Measurements from ENCODE around the gene MORN3. TPM values are rescaled to one million over a fixed set of nuclear protein-coding genes. Genes with fewer than 3 reads are reported as not detected.

MORN3 gene
- total and polyA plus RNA-seq, 7 donors = 0.90 to 1.2 TPM; not detected in 5

GRCh38 chr12:121628037-121628436 lies 41.4 kb downstream of the MORN3 start:
- H3K27me3 ChIP-seq = no peaks in the 10 kb centered on the region
- peak overlapping the region in 3 of 4 donors; percentile 64 to 71 (median 70) for H3K4me3 ChIP-seq
- no peaks in the 10 kb centered on the region for H3K36me3 ChIP-seq
- TF ChIP-seq CTCF (IDR thresholded peaks at IDR 0.05) = no peak
- no peak for TF ChIP-seq EP300 (IDR thresholded peaks at IDR 0.05)
- TF ChIP-seq POLR2A (IDR thresholded peaks at IDR 0.05) = no peak
- no peak for TF ChIP-seq POLR2AphosphoS5 (IDR thresholded peaks at IDR 0.05)
- intact Hi-C loops (cut with DNase I) = loop anchor here (5.0 kb wide), 2 partner anchors 44 to 126 kb away; no protein-coding TSS in a partner anchor
- DNase-seq = no peak
- no peaks in the 10 kb centered on the region for H3K9me3 ChIP-seq
- peak overlapping the region; percentile 89 to 95 (median 92) for H3K27ac ChIP-seq
- 11 to 28% methylated on average over 8 of the region's 8 CpGs for WGBS, 2 donors
- peaks cover 0 to 59% (median 47%) of the 10 kb centered on the region in 4 donors for H3K4me1 ChIP-seq

- Histone ChIP-seq H3K27ac (peak overlapping the region; percentile 89 to 95 (median 92)), H3K27me3 (no peaks in the 10 kb centered on the region), H3K9me3 (no peaks in the 10 kb centered on the region), H3K4me3 (peak overlapping the region; percentile 45 to 71 (median 67)), H3K36me3 (no peaks in the 10 kb centered on the region), H3K4me1 (peaks cover 0 to 49% (median 37%) of the 10 kb centered on the region in 4 donors)
- 0 to 1% methylated on average over 53 of the region's 53 CpGs for WGBS, 2 donors
- DNase-seq = peak; percentile 86
- intact Hi-C loops (cut with DNase I) = loop anchor here (1.0 to 5.0 kb wide), 5 partner anchors 45 to 125 kb away; no protein-coding TSS in a partner anchor
- peak in 1 of 4 donors; percentile 3 for TF ChIP-seq EP300 (IDR thresholded peaks at IDR 0.05)
- no peak for TF ChIP-seq POLR2AphosphoS5 (IDR thresholded peaks at IDR 0.05)
- no peak for TF ChIP-seq POLR2A (IDR thresholded peaks at IDR 0.05)
- no peak for TF ChIP-seq CTCF (IDR thresholded peaks at IDR 0.05)
These were observed 42.4 kb downstream of the MORN3 start for GRCh38 chr12:121626853-121627640.

GRCh38 chr12:121626087-121626852 lies 43.2 kb downstream of the MORN3 start, which contains the start of gene ORAI1:
TSS of gene ORAI1 (plus strand) at chr12:121626530.
- 1% methylated on average over 92 of the region's 92 CpGs for whole genome bisulfite sequencing, 2 donors

More at GRCh38 chr12:121626087-121626852, 43.2 kb downstream of the MORN3 start, which contains the start of gene ORAI1:
- intact Hi-C loops (cut with DNase I) = loop anchor here (1.0 to 5.0 kb wide), 5 partner anchors 46 to 124 kb away; no protein-coding TSS in a partner anchor
- no peaks in the 10 kb centered on the region for H3K36me3 ChIP-seq
- no peaks in the 10 kb centered on the region for H3K27me3 ChIP-seq
- TF ChIP-seq EP300 (IDR thresholded peaks at IDR 0.05) = peak in 1 of 4 donors; percentile 61
- TF ChIP-seq CTCF (IDR thresholded peaks at IDR 0.05) = peak in 1 of 4 experiments; percentile 25
- no peak for TF ChIP-seq POLR2A (IDR thresholded peaks at IDR 0.05)
- TF ChIP-seq POLR2AphosphoS5 (IDR thresholded peaks at IDR 0.05) = peak; percentile 62 to 74 (median 72)
- no peaks in the 10 kb centered on the region for H3K9me3 ChIP-seq
- H3K27ac ChIP-seq = peak within 1 kb of the TSS; percentile 89 to 95 (median 92)
- peak; percentile 98 for DNase-seq
- peak within 1 kb of the TSS; percentile 45 to 71 (median 67) for H3K4me3 ChIP-seq
- H3K4me1 ChIP-seq = peaks cover 0 to 43% (median 34%) of the 10 kb centered on the region in 4 donors
